GM12878 (cell line): ENCODE results near the gene RRAGD. TPM values are rescaled to one million over a fixed set of nuclear protein-coding genes. Genes with fewer than 3 reads are reported as not detected.

Experiments
- ATAC-seq: fragments of 200-7000 bp; cut with Tn5 transposase; 3 replicates; pipeline ENCODE4 v1.9.1; 2020; ENCODE audit warnings: mild to moderate bottlenecking, moderate library complexity
- BruUV-seq: library from RNA; stranded (reverse); fragments of 400-500 nt; replicated peaks from 2 replicates; lab custom pipeline; 2021; lab: Mats Ljungman, UMichigan
- CTCF ChIA-PET: fragments of 300-600 bp; sonication (Branson Sonifier 250); formaldehyde crosslinking; extraction: SDS; loops from one replicate; lab custom pipeline; 2021; ENCODE audit warnings: inconsistent platforms; lab: Yijun Ruan, JAX
- POLR2A ChIA-PET: fragments of 350-600 bp; formaldehyde crosslinking; extraction: SDS; loops from one replicate; lab custom pipeline; 2021; ENCODE audit warnings: inconsistent platforms; lab: Charles Lee
- RAD21 ChIA-PET: fragments of 300-600 bp; sonication (Branson Sonifier 250); formaldehyde crosslinking; loops from one replicate; lab custom pipeline; 2023; ENCODE audit warnings: antibody characterized with exemption; ENCODE audit not compliant: unreplicated experiment; lab: Charles Lee
- SMC1A ChIA-PET: fragments of 300-600 bp; sonication (Branson Sonifier 250); formaldehyde crosslinking; loops from one replicate; lab custom pipeline; 2023; ENCODE audit not compliant: unreplicated experiment, uncharacterized antibody; lab: Charles Lee
- DNase-seq: peaks from one replicate; pipeline ENCODE4 v3.0.0-alpha.2; 2011; ENCODE audit warnings: low read depth, low spot score
- FAIRE-seq: peaks from 3 replicates; lab custom pipeline; 2011; peaks lifted over from hg19 to GRCh38; lab: Jason Lieb, UNC
- H2AFZ ChIP-seq: 2 replicates; pipeline ENCODE4 v1.6.0; 2011; ENCODE audit warnings: low read depth, low read length, control low read depth; ENCODE audit not compliant: control insufficient read depth
- H3K27ac ChIP-seq: 2 replicates; pipeline ENCODE4 v1.5.1; 2011; ENCODE audit warnings: control low read depth; ENCODE audit not compliant: control insufficient read depth, insufficient read depth
- H3K27me3 ChIP-seq, 2 experiments: replicated peaks in 1 of 2; 2 replicates each; pipeline versions ENCODE4 v1.6.0 to v1.6.1; 2011; ENCODE audit warnings: low read length in 1 of 2; ENCODE audit not compliant: control insufficient read depth in 2 of 2, insufficient read depth in 2 of 2
- H3K36me3 ChIP-seq, 2 experiments: 2 replicates each; pipeline ENCODE4 v1.5.1; 2011; ENCODE audit warnings: low read length in 1 of 2; ENCODE audit not compliant: control insufficient read depth in 2 of 2, insufficient read depth in 2 of 2
- H3K4me1 ChIP-seq: 2 replicates; pipeline ENCODE4 v1.6.1; 2011; ENCODE audit warnings: mild to moderate bottlenecking, low read length, moderate library complexity, mixed read lengths; ENCODE audit not compliant: control insufficient read depth, insufficient read depth
- H3K4me2 ChIP-seq: 2 replicates; pipeline ENCODE4 v1.6.0; 2011; ENCODE audit warnings: control low read depth; ENCODE audit not compliant: control insufficient read depth, insufficient read depth
- H3K4me3 ChIP-seq: fragments of 200-600 bp; sonication (generic); 2 replicates; pipeline ENCODE4 v1.5.1; 2016
- H3K79me2 ChIP-seq: 2 replicates; pipeline ENCODE4 v1.6.0; 2011; ENCODE audit warnings: low read length; ENCODE audit not compliant: control insufficient read depth, insufficient read depth
- H3K9ac ChIP-seq: 2 replicates; pipeline ENCODE4 v1.8.0; 2011; ENCODE audit warnings: low read length, control low read depth, mixed read lengths; ENCODE audit not compliant: control insufficient read depth, insufficient read depth
- H3K9me3 ChIP-seq: replicated peaks from 3 replicates; pipeline ENCODE4 v1.5.1; 2011; ENCODE audit warnings: mild to moderate bottlenecking, low read length; ENCODE audit not compliant: control insufficient read depth, insufficient read depth
- H4K20me1 ChIP-seq: 2 replicates; pipeline ENCODE4 v1.6.0; 2011; ENCODE audit not compliant: control insufficient read depth, insufficient read depth
- BCL11A ChIP-seq: IDR thresholded peaks from 2 replicates; pipeline ENCODE4 v1.6.1; 2011; ENCODE audit warnings: low read depth, low read length
- CEBPB ChIP-seq, 2 experiments: fragments of 150-350 bp in 1 of 2; IDR thresholded peaks; 2 replicates each; pipeline ENCODE4 v1.6.1; 2012 to 2014; ENCODE audit warnings: low read depth in 2 of 2, low read length in 2 of 2, borderline replicate concordance in 1 of 2, inconsistent platforms in 1 of 2
- CHD4 ChIP-seq: fragments of 200-600 bp; sonication (generic); IDR thresholded peaks from 2 replicates; pipeline ENCODE4 v1.6.1; 2016; ENCODE audit warnings: mild to moderate bottlenecking
- IRF4 ChIP-seq: IDR thresholded peaks from 2 replicates; pipeline ENCODE4 v1.6.1; 2011; ENCODE audit warnings: low read depth, low read length
- RUNX3 ChIP-seq: IDR thresholded peaks from 2 replicates; pipeline ENCODE4 v1.6.1; 2012; ENCODE audit warnings: low read length, inconsistent platforms
- SPI1 ChIP-seq: IDR thresholded peaks from 2 replicates; pipeline ENCODE4 v1.6.1; 2011; ENCODE audit warnings: low read depth, mild to moderate bottlenecking, low read length, moderate library complexity, borderline replicate concordance; ENCODE audit not compliant: insufficient read depth
- YBX1 ChIP-seq: fragments of 450-650 bp; IDR thresholded peaks from 2 replicates; pipeline ENCODE4 v1.6.1; 2016; ENCODE audit warnings: antibody characterized with exemption
- WGBS: methylation state at CpG from one replicate; pipeline ENCODE4 v1.1.6; 2016; ENCODE audit warnings: low lambda C conversion rate; ENCODE audit not compliant: insufficient replicate concordance, insufficient coverage; ENCODE audit errors: missing lambda C conversion rate; 5-methylcytosine and 5-hydroxymethylcytosine counted together
- in situ Hi-C: fragments of 300-500 bp; cut with MboI; formaldehyde crosslinking; loops from 9 replicates; pipeline ENCODE4 v1.14.3; 2018; ENCODE audit warnings: mixed read lengths
- intact Hi-C: fragments of 100-400 bp; cut with micrococcal nuclease; formaldehyde crosslinking; loops from one replicate; pipeline ENCODE4 v1.14.2; 2022; ENCODE audit not compliant: unreplicated experiment
- polyA plus RNA-seq, 11 experiments: library from polyadenylated mRNA; depleted of rRNA in 4 of 11; unstranded in 6 of 11; stranded (reverse) in 5 of 11; fragments of >200 nt; fragmentation: Nextera tagmentation in 4 of 11; fragmentation: Illumina TruSeq in 1 of 11; extraction: Ambion mirVana in 4 of 11; extraction: Trizol in 1 of 11; gene quantifications; 1 replicate in 1 of 11; 2 replicates in 10 of 11; pipeline versions ENCODE4 v1.2.1 to v1.2.3, GENCODE V29; 2011 to 2016; ENCODE audit warnings: inconsistent platforms in 2 of 11, missing spikeins in 2 of 11, low read depth in 1 of 11
- total RNA-seq, 4 experiments: library from RNA; depleted of rRNA in 3 of 4; stranded (reverse); fragments of >200 nt in 3 of 4; fragmentation: Illumina TruSeq in 1 of 4; extraction: Trizol in 1 of 4; gene quantifications; 2 replicates each; pipeline versions ENCODE4 v1.2.1 to v1.2.3, GENCODE V29; 2013 to 2021

The RRAGD gene
- total and polyA plus RNA-seq, 10 of the 15 experiments (the other 5 are each of a cell fraction or from before 2014, with no cell fraction given): 4.6 to 17.4 (median 8.5) TPM

DNA sequence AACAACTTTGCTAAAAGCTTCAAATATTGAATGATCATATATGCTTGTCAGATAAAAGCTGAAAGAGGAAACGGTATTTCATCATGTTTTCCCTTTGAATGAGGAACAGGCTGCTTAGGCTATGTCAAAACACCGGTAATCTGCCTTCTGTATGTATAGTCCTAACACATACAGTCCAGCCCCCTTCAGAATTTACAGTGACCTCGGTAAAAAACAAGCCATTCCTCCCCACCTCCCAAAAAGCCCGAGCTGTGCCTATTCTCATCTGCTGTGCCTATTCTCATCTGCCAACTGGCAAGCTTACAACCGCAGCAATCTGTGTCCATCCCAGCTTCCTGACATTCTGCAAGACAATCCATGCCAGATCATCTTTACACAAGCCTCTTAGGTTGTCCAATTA lies 32.8 kb downstream of the RRAGD start:
- in situ Hi-C loops: no loop called here
- BruUV-seq: no TSS peak
- intact Hi-C loops: loop anchor here (10.0 kb wide), 1 partner anchor 1096 kb away; no protein-coding TSS in a partner anchor
- Histone ChIP-seq H3K9ac (no peak overlapping the region), H3K4me2 (no peak overlapping the region), H3K36me3 (no peaks in the 10 kb centered on the region), H3K27ac (no peak overlapping the region), H3K9me3 (no peaks in the 10 kb centered on the region), H3K79me2 (no peaks in the 10 kb centered on the region; the same call in 1 of the 2 replicates)
- SMC1A ChIA-PET: interaction anchor here (1.2 to 1.7 kb wide), 3 partner anchors 9 to 32 kb away, joined by 3 to 5 read pairs (median 4); no protein-coding TSS in a partner anchor
- WGBS: 79% methylated on average over 5 of the region's 5 CpGs
- no peak for TF ChIP-seq CEBPB (IDR thresholded peaks at IDR 0.05; ENCODE audit: borderline replicate concordance in 1 of 2, low read depth in 2 of 2, low read length in 2 of 2)
- TF ChIP-seq SPI1: 0 out of 2 replicates have a peak, but pooled peaks have one; percentile 2
- TF ChIP-seq YBX1: no peak
- TF ChIP-seq, all 136 proteins: peak for 1
- no peak overlapping the region for H2AFZ ChIP-seq
- H3K4me3 ChIP-seq: no peak overlapping the region
- ChIA-PET CTCF (interaction anchor here (7.4 kb wide), 1 partner anchor 13 kb away, joined by 56 read pairs; no protein-coding TSS in a partner anchor), POLR2A (interaction anchor here (2.1 kb wide), 1 partner anchor 8 kb away, joined by 4 read pairs; no protein-coding TSS in a partner anchor), RAD21 (no interaction called here)
- no peak for ATAC-seq
- FAIRE-seq: no peak
- no peaks in the 10 kb centered on the region for H3K27me3 ChIP-seq
- no peak for DNase-seq
- H4K20me1 ChIP-seq: no peaks in the 10 kb centered on the region
- peaks cover 12% of the 10 kb centered on the region for H3K4me1 ChIP-seq

DNA sequence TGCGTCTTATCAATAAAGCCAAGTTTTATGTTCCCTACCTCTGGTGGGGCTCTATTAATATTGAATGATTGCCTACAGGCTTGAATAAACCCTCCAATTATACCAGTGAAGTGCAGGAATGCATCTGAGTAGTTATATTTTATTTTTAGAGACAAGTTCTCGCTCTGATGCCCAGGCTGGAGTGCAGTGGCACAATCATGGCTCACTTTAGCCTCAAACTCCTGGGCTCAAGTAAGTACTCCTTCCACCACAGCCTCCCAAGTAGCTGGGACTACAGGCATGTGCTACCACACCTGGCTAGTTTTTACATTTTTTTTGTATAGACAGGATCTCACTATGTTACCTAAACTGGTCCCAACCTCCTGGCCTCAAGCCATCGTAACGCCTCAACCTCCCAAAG lies 33.4 kb downstream of the RRAGD start:
- Histone ChIP-seq H3K4me2 (no peak overlapping the region), H2AFZ (no peak overlapping the region), H3K9ac (no peak overlapping the region), H3K4me1 (peaks cover 12% of the 10 kb centered on the region), H3K27me3 (no peaks in the 10 kb centered on the region), H3K27ac (no peak overlapping the region), H4K20me1 (no peaks in the 10 kb centered on the region), H3K36me3 (no peaks in the 10 kb centered on the region), H3K4me3 (no peak overlapping the region), H3K79me2 (no peaks in the 10 kb centered on the region; the same call in 1 of the 2 replicates), H3K9me3 (no peaks in the 10 kb centered on the region)
- BruUV-seq: no TSS peak
- intact Hi-C loops (loop anchor here (10.0 kb wide), 1 partner anchor 1096 kb away; no protein-coding TSS in a partner anchor), in situ Hi-C loops (no loop called here)
- CTCF ChIA-PET: interaction anchor here (0.6 to 7.4 kb wide), 3 partner anchors 12 to 228 kb away, joined by 3 to 56 read pairs (median 13); no protein-coding TSS in a partner anchor
- FAIRE-seq (no peak), DNase-seq (no peak), ATAC-seq (no peak)
- SMC1A ChIA-PET: interaction anchor here (0.7 to 1.7 kb wide), 4 partner anchors 9 to 1725 kb away, joined by 3 to 5 read pairs (median 4); no protein-coding TSS in a partner anchor
- POLR2A ChIA-PET: interaction anchor here (0.7 kb wide), 1 partner anchor 32 kb away, joined by 3 read pairs; no protein-coding TSS in a partner anchor
- TF ChIP-seq CHD4 (no peak), IRF4 (no peak), BCL11A (no peak), RUNX3 (no peak)
- WGBS: 99% methylated on average over 4 of the region's 4 CpGs
- RAD21 ChIA-PET: no interaction called here
